HG03095 (cell line): ENCODE data around the gene LRFN2.

ENCODE experiments used
- ATAC-seq: cut with Tn5 transposase; IDR thresholded peaks from one replicate; pipeline ENCODE4 v1.9.1; 2021; ENCODE audit warnings: moderate library complexity; ENCODE audit not compliant: unreplicated experiment

The LRFN2 gene

GRCh38 chr6:40386200-40386599 is 201.0 kb downstream of the LRFN2 start:
- no peak for ATAC-seq

- no peak for ATAC-seq
Observed at GRCh38 chr6:40383348-40384115, 203.6 kb downstream of the LRFN2 start.

GRCh38 chr6:40380271-40380670 is 206.9 kb downstream of the LRFN2 start:
- ATAC-seq, result no peak

- no peak for ATAC-seq
Observed at GRCh38 chr6:40379811-40380210, 207.4 kb downstream of the LRFN2 start.

GRCh38 chr6:40378725-40379074 is 208.5 kb downstream of the LRFN2 start:
- ATAC-seq, result no peak

GRCh38 chr6:40378071-40378724 is 209.0 kb downstream of the LRFN2 start:
- ATAC-seq, result no peak

GRCh38 chr6:40377173-40377806 is 209.9 kb downstream of the LRFN2 start:
- no peak for ATAC-seq

GRCh38 chr6:40376113-40376650 is 211.0 kb downstream of the LRFN2 start:
- ATAC-seq, result no peak

- no peak for ATAC-seq
Observed at GRCh38 chr6:40373267-40373666, 213.9 kb downstream of the LRFN2 start.

- no peak for ATAC-seq
Observed at GRCh38 chr6:40371621-40372020, 215.5 kb downstream of the LRFN2 start.

GRCh38 chr6:40371095-40371494 is 216.1 kb downstream of the LRFN2 start:
- no peak for ATAC-seq

GRCh38 chr6:40369891-40370290 is 217.3 kb downstream of the LRFN2 start:
- ATAC-seq, result no peak

- no peak for ATAC-seq
Observed at GRCh38 chr6:40369042-40369441, 218.1 kb downstream of the LRFN2 start.

GRCh38 chr6:40362859-40363258 is 224.3 kb downstream of the LRFN2 start:
- no peak for ATAC-seq

- ATAC-seq, result no peak
Observed at GRCh38 chr6:40359808-40360207, 227.4 kb downstream of the LRFN2 start.

- no peak for ATAC-seq
Observed at GRCh38 chr6:40358473-40359460, 228.4 kb downstream of the LRFN2 start.

GRCh38 chr6:40356242-40356910 is 230.8 kb downstream of the LRFN2 start:
- ATAC-seq, result no peak

GRCh38 chr6:40355532-40355931 is 231.6 kb downstream of the LRFN2 start:
- ATAC-seq, result no peak

- no peak for ATAC-seq
Observed at GRCh38 chr6:40355066-40355465, 232.1 kb downstream of the LRFN2 start.

- ATAC-seq, result no peak
Observed at GRCh38 chr6:40353967-40354452, 233.2 kb downstream of the LRFN2 start.
